Measurements from ENCODE around the gene NOTCH2.
"Not testable (repeated sequence)": the region's sequence is repeated elsewhere in the genome, so short reads cannot be mapped to it uniquely, and the experiment has no call there.

- TF ChIP-seq CTCF (IDR thresholded peaks at IDR 0.05; ENCODE audit: low read length); EZH2 (optimal IDR thresholded peaks at IDR 0.05; ENCODE audit: low read depth, low read length); EZH2phosphoT487 (IDR thresholded peaks at IDR 0.05; ENCODE audit: low read length): not testable (repeated sequence)
Measured at GRCh38 chr1:120109180-120109579, 39.7 kb upstream of the NOTCH2 start.
